SH-SY5Y (cell line): ENCODE measurements around the gene GNAI2.

Experiments used
- GATA2 ChIP-seq: IDR thresholded peaks from 2 replicates; pipeline ENCODE4 v1.6.1; 2011; ENCODE audit warnings: mild to moderate bottlenecking, low read depth, low read length
- GATA3 ChIP-seq: IDR thresholded peaks from 2 replicates; pipeline ENCODE4 v1.6.1; 2011; ENCODE audit warnings: low read depth, mild to moderate bottlenecking, low read length, moderate library complexity

Gene GNAI2

DNA sequence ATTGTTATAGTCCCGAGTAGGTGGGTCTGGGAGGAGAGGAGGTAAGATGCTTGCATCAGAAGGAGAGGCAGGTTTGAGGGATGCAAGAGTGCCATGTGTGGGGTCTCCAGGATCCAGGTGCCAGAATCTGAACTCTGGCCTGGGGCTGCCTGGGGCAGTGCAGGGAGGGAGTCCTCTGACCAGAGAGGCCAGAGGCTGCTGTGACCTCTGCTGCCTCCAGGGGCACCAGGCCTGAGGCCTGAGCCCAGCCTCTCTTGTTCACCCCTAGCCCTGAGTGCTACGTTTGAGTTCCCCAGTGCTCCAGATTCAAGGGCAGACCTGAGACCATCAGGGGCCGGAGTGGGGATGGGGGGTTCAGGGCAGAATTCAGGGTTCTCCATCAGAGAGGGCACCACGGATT is 23.5 kb upstream of the GNAI2 start:
- TF ChIP-seq GATA3 (no peak), GATA2 (no peak)

DNA sequence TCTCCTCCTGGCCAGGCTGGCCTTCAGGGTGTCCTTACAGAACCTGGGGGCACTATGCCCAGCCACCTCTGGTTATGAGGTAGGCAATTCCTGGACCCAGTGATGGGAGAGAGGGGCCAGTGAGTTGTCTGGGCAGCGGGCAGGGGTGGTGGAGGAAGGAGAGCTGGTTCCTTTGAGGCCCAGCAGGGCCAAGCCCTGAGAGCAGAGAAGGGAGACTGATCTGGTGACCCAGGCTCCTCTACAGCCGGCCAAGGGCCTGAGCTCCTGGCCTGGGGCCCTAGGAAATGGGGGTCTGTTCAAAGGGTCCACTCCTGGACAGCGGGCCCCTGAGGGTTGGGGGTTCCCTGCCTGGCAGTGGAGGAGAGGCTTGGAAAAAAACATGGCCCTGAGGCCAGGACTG is 23.0 kb upstream of the GNAI2 start:
- TF ChIP-seq GATA3 (no peak), GATA2 (no peak)

DNA sequence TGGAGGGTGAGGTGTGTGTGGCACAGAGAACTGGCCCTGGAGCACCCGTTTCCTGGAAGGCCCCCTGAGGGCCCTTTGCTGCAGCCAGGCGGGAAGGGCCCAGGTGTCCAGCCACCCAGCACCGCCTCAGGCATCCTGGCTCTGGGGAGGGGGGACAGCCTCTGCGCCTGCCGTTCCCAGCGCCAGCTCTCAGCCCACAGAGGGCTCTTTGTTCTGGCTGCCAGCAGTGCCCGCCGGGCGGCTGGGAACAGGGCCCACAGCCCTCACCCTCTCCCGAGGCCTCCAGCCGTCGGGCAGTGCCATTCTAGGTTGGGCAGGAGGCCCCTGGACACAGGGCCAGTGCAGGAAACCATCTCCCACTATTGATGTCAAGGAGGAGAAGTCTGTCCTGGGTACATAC is 22.6 kb upstream of the GNAI2 start:
- TF ChIP-seq GATA2 (no peak), GATA3 (no peak)

DNA sequence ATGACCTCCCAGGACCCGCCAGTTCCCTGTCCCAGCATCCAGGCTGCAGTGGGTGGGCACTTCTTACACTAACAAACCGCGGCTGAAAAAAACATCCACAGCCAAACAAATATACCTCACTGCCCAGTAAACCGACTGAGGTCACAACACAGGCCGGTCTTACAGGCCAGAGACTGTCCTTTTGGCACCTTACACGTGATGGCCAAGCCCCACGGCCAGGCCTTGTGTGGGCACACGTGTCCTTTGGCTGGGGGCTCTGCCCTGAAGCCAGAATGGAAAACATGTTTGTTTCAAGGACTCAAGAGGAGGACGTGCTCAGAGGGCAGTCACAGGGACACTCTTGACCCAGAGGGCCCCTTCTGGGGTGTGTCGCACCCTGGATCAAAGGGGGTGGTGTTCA is 21.2 kb upstream of the GNAI2 start:
- no peak for TF ChIP-seq GATA2
- TF ChIP-seq GATA3 = no peak

DNA sequence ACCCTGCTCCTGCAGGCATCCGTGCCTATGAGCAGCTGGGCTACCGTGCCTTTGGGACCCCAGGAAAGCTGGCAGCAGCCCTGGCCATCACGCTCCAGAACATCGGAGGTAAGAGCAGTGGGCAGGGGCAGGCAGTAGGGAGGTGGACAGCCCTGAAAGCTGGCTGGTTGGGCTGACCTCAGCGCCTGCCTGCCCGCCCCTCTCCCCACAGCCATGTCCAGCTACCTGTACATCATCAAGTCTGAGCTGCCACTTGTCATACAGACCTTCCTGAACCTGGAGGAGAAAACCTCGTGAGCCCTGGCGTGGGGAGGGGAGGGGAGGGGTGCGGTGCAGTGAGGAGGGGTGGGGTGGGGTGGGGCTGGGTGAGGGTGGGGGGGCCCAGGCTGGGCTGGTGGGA is 20.5 kb upstream of the GNAI2 start:
- TF ChIP-seq GATA3 (no peak), GATA2 (no peak)

DNA sequence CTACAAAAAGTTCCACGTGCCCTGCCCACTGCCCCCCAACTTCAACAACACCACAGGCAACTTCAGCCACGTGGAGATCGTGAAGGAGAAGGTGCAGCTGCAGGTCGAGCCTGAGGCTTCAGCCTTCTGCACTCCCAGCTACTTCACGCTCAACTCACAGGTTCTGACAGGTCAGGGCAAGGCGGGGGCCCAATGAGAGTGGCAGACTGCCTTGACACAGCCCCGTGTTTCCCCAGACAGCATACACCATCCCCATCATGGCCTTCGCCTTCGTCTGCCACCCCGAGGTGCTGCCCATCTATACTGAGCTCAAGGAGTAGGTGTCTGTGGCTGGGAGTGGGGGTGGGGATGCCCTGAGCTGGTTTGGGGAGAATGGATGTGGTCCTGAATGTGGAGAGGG is 18.3 kb upstream of the GNAI2 start:
- TF ChIP-seq GATA2 (no peak), GATA3 (no peak)

DNA sequence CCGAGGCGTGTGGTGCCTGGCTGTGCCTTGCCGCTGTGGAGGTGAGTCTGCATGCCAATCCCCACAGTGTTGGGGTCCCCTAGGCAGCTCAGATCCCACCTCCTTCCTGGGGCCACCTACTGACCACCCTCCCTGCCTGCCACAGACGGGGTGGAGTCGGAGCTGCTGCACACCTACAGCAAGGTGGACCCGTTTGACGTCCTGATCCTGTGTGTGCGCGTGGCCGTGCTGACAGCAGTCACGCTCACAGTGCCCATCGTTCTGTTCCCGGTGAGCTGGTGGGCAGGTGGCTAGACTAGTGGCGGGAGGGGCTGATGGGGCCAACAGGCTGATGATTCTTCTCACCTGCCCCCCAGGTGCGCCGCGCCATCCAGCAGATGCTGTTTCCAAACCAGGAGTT is 17.6 kb upstream of the GNAI2 start:
- TF ChIP-seq GATA2 (no peak), GATA3 (no peak)

DNA sequence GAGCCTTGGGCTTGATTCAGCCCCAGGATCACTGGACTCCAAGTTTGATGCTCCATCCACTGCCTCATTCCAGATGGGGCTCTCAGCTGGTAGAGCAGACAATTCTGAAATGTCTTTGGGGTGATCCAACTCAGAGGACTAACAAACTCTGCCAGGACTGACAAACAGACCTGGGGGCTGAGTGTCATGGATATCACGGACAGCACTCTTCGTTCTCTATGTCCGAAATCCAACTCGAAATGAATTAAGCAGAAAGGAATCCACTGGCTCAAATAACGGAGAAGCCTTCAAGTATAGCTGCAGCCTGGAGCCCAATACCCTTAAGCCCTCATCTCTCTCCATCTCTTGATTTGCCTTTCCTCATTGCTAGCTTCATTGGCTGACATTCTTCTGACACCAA is 16.7 kb upstream of the GNAI2 start:
- TF ChIP-seq GATA3 (no peak), GATA2 (no peak)

DNA sequence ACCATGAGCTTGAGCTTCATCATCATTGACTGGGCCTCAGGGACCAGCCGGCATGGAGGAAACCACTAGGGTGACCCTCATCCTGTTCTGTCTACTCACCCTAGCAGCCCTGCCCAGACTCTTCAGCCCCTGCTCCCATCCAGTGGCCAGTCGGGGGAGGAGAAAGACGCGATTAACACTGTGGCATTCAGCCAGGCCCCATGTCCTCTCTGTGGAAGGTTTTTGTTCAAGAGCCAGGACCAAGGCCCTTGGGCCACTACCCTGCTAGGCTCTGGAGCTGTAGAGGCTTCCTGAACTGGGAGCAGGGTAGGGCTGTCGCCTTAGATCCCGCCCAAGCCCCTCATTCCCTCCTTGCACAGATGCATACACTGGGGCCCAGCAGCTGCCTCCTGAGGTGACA is 15.9 kb upstream of the GNAI2 start:
- TF ChIP-seq GATA3 (no peak), GATA2 (no peak)

DNA sequence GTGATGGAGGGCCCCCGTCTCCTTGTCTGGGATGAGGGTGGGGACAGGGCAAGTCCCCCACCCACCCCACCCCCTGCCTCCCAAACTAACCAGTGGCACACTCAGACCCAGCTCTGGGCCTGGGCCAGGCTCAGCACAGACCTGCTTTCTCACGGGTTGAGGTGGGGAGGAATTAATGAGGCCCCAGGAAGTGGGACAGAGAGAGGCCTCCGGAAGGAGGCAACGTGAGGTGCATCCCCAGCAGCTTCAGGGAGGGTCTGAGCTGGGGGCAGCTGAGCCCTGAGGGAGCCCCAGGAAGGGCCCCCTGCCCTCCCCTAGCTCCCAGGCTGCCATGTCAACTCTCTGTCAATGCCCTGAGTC is 15.0 kb upstream of the GNAI2 start:
- TF ChIP-seq GATA3 = no peak
- no peak for TF ChIP-seq GATA2

DNA sequence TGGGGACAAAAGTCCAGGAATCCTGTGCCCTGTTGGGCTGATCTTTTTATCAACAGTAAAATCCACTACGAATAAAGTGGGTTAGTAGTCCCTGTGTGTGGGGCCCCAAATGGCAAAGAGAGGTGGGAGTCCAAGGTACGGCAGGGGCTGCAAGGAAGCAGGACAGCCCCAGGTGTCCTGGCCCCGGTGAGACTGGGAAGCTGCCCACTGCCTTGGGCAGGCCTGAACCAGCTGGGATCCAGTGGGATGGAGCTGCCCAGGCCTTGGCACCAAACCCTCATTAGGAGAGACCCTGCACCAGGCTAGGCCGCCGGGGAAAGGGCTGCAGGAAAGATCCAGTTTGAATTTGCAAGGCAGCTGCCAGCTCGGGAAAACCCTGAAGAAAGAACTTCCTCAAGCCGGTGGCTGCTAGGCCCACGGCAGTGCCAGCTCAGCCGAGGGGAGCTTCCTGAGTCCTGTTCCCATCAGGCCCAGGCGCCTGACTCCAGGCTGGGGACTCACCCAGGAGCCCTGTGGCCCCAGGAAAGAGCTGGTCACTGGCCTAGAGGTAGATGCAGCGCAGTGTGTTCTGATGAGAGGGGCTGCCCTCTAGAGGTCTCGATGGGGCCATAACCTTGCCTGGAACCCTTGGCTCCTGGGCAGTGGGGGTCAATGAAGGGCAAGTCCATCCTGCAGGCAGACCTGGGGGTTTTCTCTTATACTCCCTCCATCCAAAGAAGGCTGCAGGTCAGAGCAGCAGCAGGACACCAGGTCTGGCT is 14.4 kb upstream of the GNAI2 start:
- TF ChIP-seq GATA2 (no peak), GATA3 (no peak)

DNA sequence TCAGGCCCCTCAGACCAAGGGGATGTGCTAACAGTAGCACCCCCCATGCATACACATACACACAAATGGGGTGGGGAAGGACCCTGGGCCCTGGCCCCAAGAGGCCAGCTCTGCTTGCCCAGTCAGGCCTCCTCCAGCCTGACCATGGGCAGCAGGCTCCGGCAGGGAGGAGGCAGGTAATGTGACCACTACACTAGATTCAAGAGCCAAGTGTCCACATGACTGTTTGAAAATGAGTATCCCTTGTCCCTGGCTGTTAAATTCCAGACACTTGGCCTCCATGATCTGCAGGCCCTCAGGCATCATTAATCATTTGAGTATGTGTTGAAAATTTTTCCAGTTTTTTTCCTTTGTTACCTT is 13.9 kb upstream of the GNAI2 start:
- TF ChIP-seq GATA2 = no peak
- no peak for TF ChIP-seq GATA3

DNA sequence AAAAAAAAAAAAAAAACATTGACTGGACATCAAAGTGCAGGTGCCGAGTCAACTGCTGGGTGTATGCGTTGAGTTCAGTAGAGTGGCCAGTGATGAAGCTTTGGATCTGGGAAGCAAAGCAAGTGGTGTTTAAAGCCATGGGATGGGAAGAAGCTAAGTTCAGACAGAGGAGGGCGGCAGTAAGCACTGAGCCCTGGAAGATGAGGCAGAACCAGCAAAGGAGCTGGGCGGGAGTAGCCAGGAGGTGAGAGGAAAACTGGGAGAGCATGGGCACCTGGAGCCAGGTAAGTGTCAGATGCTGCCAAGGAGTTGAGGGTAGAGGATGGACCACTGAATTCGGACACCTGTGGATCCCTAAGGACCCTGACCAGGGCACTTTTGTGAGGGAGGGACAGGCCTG is 11.4 kb upstream of the GNAI2 start:
- TF ChIP-seq GATA3 (no peak), GATA2 (no peak)

DNA sequence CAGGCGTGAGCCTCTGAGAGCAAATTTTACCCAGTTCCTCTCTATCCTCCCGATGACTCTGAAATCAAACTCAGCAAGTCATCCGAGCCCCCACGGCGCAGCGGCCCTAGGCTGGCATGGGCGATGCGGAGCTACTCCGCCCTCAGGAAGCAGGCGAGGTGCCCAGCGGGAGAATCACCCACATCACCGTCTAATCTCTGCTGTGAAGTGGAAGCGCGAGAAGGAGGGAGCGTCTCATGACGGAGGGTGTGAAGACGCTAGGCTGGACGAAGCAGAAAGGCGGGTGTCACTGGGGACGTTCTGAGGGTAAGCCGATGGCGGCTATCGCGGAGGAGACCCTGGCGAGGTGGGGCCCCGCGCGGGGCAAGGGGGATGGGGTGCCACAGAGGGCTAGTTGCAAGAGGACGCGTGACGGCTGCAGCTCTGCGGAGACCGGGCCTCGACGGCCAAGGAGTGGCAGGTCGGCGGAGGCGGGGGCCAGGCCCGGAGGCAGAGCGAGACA is 9.1 kb upstream of the GNAI2 start:
- TF ChIP-seq GATA3 (no peak), GATA2 (no peak)

DNA sequence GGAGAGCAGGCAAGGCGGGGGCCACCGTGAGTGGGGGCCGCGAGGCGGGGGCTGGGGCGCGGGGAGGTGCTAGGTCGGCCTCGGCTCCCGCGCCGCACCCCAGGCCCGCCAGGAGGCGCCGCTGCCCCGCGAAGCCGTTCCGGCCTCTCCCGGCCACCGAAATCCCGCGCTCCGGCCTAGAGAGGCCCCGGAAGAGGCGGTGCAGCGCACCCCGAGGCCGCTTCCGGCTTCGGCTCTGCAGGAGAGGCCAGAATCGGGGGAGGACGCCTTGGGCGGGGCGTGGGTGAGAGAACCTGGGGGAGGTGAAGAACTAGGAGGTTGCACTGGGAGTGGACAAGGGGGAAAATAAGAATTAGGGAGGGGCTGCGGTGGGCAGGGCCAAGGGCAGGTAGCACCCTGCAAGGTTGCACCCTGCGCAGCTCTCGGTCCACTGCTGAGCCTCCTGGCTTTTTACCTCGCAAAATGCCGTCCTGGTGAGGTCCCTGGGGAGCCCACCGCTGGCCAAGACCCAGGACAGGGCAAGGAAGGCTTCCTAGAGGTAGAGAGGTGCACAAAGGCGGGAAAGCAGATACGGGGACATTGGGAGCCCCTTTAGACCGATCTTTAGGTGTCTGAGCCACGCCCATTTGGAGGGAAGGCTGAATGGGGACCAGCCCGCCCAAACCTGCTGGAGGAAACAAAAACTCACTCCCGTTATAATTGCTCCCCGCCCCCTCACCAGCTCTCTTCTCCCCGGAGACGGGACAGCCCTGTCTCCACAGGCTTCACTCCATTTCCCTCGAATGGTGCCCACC is 8.4 kb upstream of the GNAI2 start:
- TF ChIP-seq GATA2 (no peak), GATA3 (no peak)
